GM19468 (cell line): ENCODE results near the gene TEK.

Experiments used
- ATAC-seq: cut with Tn5 transposase; IDR thresholded peaks from one replicate; pipeline ENCODE4 v1.9.1; 2021; ENCODE audit warnings: mild to moderate bottlenecking, moderate library complexity, moderate number of reproducible peaks; ENCODE audit not compliant: unreplicated experiment; ENCODE audit errors: extremely low read depth

Gene TEK

DNA sequence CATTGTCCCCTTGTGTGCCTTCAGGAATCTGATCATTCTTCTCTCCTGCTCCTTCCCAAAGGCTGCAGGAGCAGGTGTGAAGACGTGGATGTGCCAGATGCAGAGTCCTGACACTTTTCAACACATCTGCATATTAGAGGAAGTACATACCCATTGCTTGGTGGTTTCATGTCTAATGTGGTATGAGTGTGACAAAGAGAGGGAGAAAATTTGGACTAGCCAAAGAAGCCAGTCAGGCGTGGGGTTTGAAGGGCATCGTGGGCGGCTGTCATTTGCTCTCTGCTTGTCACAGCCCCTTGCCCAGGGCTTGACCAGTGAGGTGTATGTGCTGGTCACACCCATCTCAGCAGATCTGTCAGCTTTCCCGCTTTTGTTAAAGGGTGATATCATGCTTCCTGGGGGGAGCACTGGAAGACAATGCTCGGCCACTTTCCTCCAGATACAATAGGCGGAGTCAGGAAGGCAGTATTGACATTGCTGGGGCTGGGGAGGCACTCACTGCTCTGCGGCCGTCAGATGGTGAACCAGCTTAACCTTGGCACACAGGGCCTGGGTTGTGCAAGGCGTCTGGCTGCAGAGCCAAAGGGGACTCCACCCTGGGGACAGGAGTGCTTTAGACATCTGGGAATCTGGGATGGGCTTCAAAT lies 8.6 kb downstream of the TEK start:
- no peak for ATAC-seq

DNA sequence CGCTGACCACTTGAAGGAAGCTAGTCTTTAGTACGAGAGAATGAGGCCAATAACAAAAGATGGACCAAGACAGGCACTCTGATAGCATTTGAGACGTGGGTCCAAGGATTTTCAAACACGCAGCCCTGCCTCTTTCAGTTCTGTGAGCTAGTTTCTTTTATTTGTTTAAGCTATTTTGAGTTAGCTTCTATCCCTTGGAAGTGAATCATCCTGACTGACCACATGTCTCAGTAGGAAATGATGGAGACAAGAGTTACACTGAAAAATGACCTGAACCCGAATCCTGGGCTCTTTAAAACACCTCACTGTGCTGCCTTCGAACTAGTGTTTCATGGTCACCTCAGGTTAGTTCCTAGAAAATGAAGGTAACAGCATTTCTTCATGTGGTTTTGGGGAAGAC lies 9.9 kb downstream of the TEK start:
- no peak for ATAC-seq

DNA sequence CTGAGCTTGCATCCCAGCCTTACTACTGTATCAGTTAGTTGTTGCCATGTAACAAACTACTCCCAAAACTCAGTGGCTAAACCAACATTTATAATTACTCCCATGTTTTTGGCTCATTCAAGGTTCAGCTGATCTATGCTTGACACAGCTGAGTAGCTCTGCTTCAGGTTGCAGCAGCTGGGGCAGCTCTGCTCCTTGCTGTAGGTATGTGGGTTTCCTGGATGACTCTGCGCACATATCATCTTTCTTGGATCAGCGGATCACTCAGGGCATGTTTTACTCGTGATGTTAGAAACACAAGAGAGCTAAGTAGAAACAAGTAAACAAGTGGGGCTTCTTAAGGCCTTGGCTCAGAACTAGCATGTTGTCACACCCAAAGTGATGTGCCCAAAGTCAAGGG lies 15.1 kb downstream of the TEK start:
- no peak for ATAC-seq

DNA sequence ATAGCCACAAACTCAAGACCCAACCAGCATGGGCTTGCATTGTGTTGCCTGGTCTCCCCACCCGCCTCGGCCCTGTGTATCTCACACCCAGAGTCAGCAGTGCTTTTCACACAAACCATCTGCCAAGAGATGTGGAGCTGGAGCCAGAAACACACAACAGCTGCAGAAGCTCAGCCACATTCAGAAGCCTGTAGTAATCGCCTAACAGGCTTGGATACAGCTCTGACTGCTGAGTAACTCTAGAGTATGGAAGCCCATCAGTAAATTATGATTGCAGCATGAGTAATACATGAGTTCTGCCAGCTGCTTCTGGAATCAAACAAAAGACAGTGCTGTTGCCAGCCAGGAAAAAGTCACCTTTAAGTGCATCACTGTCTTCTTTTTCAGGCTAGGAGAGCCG lies 16.0 kb downstream of the TEK start:
- no peak for ATAC-seq

DNA sequence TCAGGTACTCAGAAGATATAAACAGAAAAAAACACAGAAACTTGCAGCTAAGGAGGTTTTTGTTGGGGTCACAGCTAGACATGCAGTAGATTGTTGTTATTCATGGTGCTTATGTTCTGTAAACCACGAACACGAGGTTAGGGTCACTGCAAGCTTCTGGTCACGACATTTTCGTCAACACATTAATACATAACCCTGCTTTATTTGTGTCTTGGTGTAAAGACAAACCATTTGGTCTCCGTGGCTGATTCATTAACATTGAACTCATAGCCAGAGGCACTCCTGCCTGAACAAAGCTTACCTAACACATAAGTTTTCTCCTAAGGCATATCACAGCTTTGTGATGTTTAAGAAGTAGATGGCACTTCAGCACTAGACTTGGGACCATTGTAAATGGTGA lies 16.9 kb downstream of the TEK start:
- no peak for ATAC-seq

DNA sequence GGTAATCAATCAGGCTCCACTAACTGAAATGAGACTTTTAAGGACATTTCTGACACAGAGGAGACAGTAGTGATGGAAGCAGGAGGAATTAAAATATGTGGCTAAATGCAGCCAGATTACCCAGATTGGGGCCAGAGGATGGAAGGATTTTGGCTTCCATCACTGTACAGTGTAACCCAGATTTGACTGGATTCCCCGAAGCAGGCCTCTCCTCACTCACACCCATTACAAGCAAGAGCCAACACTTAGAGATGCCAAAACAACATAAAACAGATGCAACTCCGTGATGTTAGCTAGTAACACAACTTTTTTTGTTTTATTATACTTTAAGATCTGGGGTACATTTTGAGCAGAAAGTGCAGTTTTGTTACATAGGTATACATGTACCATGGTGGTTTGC lies 17.6 kb downstream of the TEK start:
- ATAC-seq, result no peak

DNA sequence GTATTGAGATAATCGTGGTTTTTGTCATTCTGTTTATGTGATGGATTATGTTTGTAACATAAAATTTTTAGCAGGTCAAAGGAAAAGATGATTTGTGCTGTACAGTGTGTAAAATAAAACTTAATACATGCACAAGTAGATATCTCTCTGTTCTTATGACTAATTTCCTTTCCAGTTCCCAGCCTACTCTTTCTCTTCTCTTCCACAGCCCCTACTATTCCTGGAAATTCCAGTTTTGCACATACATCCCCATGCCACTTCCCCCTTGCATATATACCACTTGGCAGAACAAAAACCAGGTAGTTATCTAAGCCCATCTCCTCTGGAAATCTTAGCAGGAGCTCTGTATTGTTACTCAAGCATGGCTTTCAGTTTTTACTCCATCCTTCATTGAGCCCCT lies 20.2 kb downstream of the TEK start:
- ATAC-seq, result no peak

DNA sequence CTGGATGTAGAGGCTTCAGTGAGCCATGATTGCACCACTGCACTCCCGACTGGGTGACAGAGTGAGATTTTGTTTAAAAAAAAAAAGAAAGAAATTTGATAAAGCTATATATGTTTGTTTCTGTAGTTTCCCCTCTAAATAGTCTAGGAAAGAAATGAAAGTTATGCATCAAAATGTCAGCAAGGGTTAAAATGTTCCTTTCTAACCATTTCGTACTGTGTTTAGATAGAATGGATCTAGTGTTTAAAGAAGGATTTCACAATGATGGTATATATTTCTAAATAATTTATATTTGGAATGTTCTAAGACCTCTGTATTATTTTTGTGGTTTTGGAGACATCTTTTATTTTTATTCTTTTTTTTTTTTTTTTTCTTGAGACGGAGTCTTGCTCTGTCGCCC lies 22.7 kb downstream of the TEK start:
- no peak for ATAC-seq

DNA sequence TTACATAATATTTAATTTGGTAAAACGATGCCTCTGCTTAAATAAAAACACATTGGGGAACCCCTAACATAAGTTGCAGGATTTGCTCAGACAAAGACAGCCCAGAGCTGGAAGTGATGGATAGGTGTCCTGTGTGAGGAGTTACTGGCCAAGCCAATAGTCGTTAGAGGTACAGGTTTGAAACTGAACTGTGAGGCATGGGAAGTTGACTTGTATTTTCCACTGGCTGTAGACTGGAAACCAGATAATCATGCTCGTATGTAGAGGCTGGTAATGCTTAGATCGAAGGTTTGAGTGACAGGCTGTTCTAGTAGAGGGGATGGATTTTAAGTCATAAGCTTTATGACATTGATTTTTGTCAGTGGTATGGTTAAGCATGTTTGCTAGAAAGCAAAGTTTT lies 24.8 kb downstream of the TEK start:
- no peak for ATAC-seq

DNA sequence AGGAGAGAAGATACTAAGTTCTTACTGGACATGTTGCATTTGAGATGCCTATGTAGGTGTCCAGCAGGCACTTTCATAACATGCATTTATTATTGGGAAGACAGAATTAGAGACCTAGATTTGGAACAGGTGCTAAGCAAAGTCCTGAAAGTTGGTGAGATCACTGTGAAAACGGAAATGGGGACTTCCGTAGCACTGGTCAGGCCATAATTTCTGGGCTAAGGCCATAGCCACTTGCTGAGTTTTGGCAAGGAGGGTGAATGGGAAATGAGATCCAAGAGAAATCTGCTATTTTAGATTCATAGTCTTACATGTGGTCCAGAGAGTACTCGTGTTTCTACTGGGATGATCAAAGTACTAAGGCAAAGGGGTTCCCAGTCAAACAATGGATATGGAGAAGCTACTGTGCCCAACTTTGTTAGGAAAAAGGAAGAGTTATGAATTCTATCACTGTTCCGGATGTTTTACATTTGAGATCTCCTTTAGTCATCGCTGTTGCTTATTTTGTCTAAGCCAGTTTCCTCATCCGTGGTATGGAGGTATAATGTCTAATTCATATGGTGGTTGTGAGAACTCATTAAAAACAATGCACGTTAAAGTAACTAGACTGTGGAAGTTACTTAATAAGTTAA lies 33.4 kb downstream of the TEK start:
- no peak for ATAC-seq

DNA sequence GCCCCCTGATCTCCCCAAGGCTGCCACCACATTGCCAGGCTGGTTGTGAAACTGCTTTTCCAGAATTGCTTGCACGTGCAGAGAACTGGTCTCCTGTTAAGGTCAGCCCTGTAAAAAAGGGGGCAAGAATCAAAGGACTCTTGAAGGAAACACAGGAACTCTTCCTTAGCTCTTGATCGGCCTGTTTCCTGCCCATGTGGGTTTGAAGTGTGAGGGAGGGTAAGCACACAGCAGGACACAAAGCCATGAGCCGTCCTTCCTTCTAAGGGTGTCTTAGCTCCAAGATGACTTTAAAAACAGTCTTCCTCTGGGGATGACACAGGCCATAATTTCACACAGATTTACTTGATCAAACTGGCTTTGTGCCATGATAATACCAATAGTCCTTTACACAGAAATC lies 36.1 kb downstream of the TEK start:
- no peak for ATAC-seq

DNA sequence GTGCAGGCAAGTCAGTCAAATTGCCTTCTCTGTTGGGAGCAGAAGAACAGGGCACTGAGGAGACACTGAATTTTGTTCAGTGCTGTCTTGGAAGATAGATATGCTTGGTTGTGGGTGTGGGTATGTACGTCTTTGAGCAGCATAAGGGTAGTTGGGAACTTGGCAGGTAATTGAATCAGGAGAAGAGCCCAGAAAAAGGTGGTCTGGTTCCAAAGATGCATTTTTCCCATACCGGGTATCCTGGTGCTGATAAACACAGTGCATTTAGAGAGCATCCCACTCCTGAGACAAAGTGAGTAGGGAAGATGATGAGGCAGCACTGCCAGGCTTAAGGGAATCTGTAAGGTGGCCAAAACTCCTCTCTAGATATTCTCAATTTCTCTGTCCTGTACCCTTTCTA lies 40.6 kb downstream of the TEK start:
- no peak for ATAC-seq

DNA sequence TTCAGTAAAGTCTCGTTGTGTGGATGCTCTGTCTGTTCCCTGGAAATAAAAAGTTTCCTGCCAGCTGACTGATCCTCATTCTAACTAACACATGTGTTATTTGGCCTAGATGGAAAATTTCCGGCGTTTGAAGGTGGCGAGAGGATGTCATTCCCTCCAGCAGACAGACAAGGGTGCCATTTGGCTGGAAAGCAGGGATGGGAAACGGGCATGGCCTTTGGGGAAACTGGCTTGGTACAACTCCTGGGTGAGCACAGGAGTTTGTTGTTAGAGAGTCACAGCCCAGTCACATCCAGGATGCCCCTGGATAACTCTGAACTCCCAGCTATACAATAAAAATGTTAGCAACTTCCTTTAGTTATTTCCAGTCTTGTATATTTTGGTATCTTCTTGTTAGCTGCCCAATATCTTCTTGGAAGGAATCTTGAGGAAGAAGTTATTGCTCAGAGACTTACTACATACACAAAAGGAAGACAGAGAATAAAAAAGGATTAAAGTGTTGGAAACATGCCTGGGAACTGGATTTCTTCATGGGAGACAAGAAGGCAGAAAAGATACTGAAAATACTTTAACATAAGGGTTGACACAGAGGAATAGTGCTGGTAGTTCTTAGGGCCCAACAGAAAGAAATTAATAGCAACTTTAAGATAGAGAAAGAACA lies 41.9 kb downstream of the TEK start:
- no peak for ATAC-seq

DNA sequence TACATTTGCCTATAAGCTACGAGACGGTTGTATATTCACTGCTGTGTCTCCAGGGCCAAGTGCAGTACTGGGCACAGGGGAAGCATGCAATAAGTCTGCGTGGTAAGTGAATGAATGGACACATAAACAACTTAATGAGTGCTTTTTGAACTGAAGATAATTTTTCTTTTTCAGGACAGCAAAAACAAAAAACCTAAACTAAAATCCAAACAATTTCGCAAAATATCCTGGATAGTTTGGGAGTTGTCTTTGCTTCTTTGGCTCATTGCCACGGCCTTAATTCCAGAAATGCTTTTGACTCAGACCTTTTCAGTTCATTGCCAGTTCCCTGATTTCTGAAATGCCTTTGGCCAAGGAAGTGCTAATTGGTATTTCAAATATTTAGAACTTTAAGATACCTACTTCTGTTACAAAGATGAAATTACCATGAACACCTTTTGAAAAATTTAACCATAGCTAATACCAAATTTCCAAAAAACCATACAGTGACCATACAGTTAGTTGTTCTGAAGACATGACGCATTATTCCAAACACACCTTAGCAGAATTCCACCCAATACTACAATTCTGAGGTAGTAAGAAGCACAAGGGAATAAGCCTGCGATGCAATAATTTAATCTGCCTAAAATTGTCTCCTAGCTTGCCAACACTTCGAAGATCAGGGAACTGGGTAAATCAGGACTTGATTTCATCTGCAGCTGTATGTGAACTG lies 42.8 kb downstream of the TEK start:
- ATAC-seq, result no peak

DNA sequence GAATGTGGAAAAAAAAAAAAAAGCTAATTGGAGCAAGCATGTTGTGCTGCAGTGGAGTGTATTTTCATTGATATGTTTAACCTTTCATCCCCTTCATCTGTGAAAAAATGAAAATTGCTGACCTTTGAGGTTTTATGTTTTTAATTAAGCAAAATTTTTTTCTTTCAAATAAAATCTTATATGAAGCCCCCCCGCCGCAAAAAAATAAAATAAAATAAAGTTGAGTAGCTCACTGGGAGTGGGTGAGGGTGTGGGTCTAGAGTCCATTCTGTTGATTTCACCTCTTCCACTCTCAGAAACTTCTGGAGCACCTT lies 43.3 kb downstream of the TEK start:
- no peak for ATAC-seq

DNA sequence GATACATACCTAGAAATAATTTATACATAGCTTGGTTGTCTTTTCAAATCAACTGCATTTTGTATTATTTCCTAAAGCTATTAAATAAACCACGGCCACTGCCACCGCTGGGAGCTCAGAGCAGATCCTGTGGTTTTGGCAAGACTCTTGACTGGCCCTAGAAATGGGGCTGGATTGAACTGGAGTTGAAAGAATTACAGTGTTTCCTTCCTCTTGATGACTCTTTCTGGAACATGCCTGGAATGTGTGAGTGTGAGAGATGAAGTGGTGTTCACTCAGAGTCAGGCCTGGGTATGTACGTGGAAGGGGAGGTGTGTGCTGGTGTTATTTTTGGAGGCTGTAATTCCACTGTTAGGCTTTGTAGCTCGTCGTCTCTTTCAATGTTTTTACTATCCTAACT lies 45.9 kb downstream of the TEK start:
- no peak for ATAC-seq

DNA sequence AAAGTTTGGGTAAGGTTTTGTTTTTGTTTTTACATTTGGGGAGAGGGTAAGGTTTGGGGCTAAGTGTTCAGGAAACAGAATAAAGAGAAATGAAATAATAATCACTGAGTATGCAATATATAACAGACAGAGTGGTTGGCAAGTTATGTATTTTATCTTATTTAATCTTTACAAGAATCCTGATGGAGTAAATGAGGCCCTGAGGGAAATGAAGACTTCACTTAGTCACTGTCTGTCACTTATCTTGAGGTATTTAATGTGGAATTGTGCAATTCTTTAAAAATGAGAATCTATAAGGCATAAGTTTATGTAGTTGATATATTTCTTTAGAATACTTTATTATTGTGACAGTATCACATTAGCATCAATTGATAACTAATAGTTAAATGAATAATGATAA lies 48.1 kb downstream of the TEK start:
- no peak for ATAC-seq

DNA sequence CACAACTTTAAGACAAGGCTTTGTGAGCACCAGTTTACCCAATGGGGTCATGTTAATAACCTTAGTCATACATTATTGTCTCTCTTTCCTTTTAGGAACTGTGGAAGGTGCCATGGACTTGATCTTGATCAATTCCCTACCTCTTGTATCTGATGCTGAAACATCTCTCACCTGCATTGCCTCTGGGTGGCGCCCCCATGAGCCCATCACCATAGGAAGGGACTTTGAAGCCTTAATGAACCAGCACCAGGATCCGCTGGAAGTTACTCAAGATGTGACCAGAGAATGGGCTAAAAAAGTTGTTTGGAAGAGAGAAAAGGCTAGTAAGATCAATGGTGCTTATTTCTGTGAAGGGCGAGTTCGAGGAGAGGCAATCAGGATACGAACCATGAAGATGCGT lies 48.7 kb downstream of the TEK start:
- no peak for ATAC-seq

DNA sequence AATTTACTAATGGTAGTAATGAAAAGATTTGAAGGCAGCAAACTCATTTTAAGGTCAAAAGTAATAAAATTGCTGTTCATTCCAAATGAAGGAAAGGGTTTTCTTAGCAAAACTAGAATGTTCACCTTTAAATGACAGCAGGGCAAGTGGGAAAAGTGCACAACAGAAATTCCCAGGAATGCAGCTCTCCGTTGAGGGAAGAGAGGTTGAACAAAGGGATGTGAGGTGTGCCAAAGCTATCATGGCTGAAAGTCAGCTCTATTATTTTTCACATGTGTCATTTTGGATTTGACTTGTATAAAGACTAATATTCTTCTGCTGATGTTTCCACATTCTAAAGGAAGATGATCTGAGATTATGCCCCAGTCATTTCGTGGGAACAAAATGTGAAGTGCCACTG lies 51.6 kb downstream of the TEK start:
- no peak for ATAC-seq

DNA sequence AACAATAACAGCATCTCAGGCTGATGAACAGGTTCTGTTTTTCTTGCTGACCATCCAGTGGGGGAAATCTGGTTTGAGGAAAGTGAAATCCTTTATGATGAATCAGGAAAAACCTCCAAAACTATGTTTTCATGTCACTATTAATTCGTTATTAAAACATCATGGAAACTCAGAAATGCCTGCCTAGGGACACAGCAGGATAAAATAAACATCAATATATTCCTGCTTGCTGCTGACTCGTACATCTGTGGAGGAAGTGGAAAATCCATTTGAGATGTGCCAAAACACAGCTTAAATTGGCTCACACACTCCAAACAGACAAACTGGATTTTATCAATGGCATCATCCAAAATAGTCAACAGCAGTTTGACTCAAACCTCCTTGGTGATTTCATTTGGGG lies 53.0 kb downstream of the TEK start:
- no peak for ATAC-seq

DNA sequence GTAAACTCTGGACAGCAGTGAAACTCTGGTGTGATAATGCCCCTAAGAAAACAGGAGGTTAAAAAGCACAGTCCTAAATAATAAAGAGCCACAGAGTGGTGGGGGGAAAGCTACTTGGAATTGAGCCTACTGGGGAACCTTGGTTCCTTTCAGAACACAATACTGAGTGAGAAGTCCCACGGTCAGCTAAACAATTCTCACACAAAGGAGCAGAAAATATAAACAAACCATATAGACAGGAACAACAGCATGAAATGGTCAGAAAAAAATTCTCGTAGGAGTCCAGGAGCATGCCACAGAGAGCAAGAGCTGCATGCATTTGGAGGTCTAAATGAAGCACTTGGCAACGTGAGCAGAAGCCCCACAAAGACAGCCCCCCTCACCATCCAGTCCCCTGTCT lies 56.0 kb downstream of the TEK start:
- ATAC-seq, result no peak

DNA sequence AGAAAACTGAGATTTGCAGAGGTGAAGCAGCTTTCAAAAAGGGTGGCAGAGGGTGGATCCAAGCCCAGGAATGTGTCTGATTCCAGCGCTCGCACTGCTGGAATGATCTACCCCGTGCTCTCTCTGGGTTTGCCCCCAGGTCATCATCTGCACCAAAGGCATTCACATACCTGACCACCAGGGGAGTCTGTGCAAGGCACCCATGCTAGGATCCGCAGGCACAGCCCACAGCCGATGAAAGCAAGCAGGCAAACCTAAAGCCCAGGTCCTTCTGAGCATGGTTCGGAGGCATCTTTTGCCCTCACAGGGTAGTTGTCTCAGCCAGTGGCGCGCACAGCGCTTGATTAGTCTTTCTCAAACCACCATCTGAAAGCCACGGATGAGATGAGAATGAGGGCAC lies 56.6 kb downstream of the TEK start:
- ATAC-seq, result no peak
